ENCODE results near the gene GTF3C4. TPM values are rescaled to one million over a fixed set of nuclear protein-coding genes. Genes with fewer than 3 reads are reported as not detected.

GTF3C4 gene
- polyA plus RNA-seq, 1 of the 3 experiments (the other 2 are of a cell fraction): 2.8 TPM

GRCh38 chr9:132742821-132743311 lies 72.6 kb downstream of the GTF3C4 start:
- Histone ChIP-seq H2AFZ (ENCODE audit: low read depth) (no peak overlapping the region), H3K9me2 (no peaks in the 10 kb centered on the region), H3K9me3 (no peaks in the 10 kb centered on the region), H4K20me1 (ENCODE audit: insufficient read depth) (no peaks in the 10 kb centered on the region), H3K9ac (no peak overlapping the region), H3K4me3 (ENCODE audit: low read depth in 2 of 2, low read length in 1 of 2) (no peak overlapping the region), H3K4me2 (no peak overlapping the region), H3K36me3 (replicated peaks in 1 of 2; ENCODE audit: control insufficient read depth in 1 of 2, insufficient read depth in 2 of 2, low read length in 1 of 2) (no peaks in the 10 kb centered on the region), H3K4me1 (ENCODE audit: control insufficient read depth in 1 of 2, insufficient read depth in 2 of 2, low read depth in 1 of 2, low read length in 1 of 2) (peaks cover 0 to 7% of the 10 kb centered on the region in 2 experiments; a peak in 1 of 4 replicates), H3K79me2 (ENCODE audit: insufficient read depth) (no peaks in the 10 kb centered on the region), H3F3A (replicated peaks; ENCODE audit: insufficient read depth) (no peaks in the 10 kb centered on the region), H3K27me3 (ENCODE audit: insufficient read depth) (no peaks in the 10 kb centered on the region; the same call in 1 of the 2 replicates), H3K27ac (ENCODE audit: low read depth in 2 of 2, low read length in 1 of 2) (no peak overlapping the region)
- peak; percentile 20 for DNase-seq
- TF ChIP-seq MAX (IDR thresholded peaks at IDR 0.05; ENCODE audit: low read depth) (no peak), FOSL2 (IDR thresholded peaks at IDR 0.05; ENCODE audit: borderline replicate concordance, low read depth) (no peak), POLR2AphosphoS5 (IDR thresholded peaks at IDR 0.05; ENCODE audit: low read depth, low read length) (no peak), MEF2A (IDR thresholded peaks at IDR 0.05; ENCODE audit: borderline replicate concordance, low read depth) (no peak), SIN3A (IDR thresholded peaks at IDR 0.05; ENCODE audit: borderline replicate concordance, low read depth, low read length) (no peak), NFIC (IDR thresholded peaks at IDR 0.05; ENCODE audit: borderline replicate concordance) (no peak), GATA2 (CRISPR knock-in tag; IDR thresholded peaks at IDR 0.05) (no peak), RFX5 (IDR thresholded peaks at IDR 0.05; ENCODE audit: low read length) (no peak), NRF1 (IDR thresholded peaks at IDR 0.05; ENCODE audit: low read depth, low read length) (no peak), EP300 (IDR thresholded peaks at IDR 0.05; ENCODE audit: borderline replicate concordance in 1 of 2, low read depth in 1 of 2, low read length in 1 of 2) (no peak), TAF1 (IDR thresholded peaks at IDR 0.05; ENCODE audit: borderline replicate concordance, low read depth, low read length) (no peak), USF2 (IDR thresholded peaks at IDR 0.05; ENCODE audit: borderline replicate concordance, low read depth, low read length) (no peak), TCF12 (IDR thresholded peaks at IDR 0.05) (no peak), IRF3 (IDR thresholded peaks at IDR 0.05; ENCODE audit: low read depth, low read length) (no peak), CHD2 (IDR thresholded peaks at IDR 0.05; ENCODE audit: low read length, partially characterized antibody) (no peak), SMC3 (IDR thresholded peaks at IDR 0.05; ENCODE audit: low read depth, low read length) (no peak)
- POLR2A ChIA-PET: interaction anchor here (0.6 kb wide), 1 partner anchor 197 kb away, joined by 6 read pairs; no protein-coding TSS in a partner anchor
- 53% methylated on average over 9 of the region's 17 CpGs for WGBS (ENCODE audit: low lambda C conversion rate)
- CTCF ChIA-PET: no interaction called here
